SJSA1 (cell line): ENCODE measurements around the gene JAKMIP1. TPM values are rescaled to one million over a fixed set of nuclear protein-coding genes. Genes with fewer than 3 reads are reported as not detected.
"Not testable (repeated sequence)": the region's sequence is repeated elsewhere in the genome, so short reads cannot be mapped to it uniquely, and the experiment has no call there.

ENCODE experiments used
- DNase-seq, 2 experiments: peaks; one replicate each; pipeline ENCODE4 v3.0.0-alpha.2; 2015 to 2020; ENCODE audit warnings: low spot score in 2 of 2, low read depth in 1 of 2
- H3K27ac ChIP-seq: fragments of 250-450 bp; sonication (Bioruptor Pico); 2 replicates; pipeline ENCODE4 v1.5.1; 2020; ENCODE audit warnings: mild to moderate bottlenecking, moderate library complexity
- H3K27me3 ChIP-seq: fragments of 250-450 bp; sonication (Bioruptor Pico); replicated peaks from 2 replicates; pipeline ENCODE4 v1.5.1; 2020; ENCODE audit warnings: mild to moderate bottlenecking, moderate library complexity
- H3K36me3 ChIP-seq: fragments of 250-450 bp; sonication (Bioruptor Pico); 2 replicates; pipeline ENCODE4 v1.5.1; 2020; ENCODE audit warnings: mild to moderate bottlenecking
- H3K4me1 ChIP-seq: fragments of 250-450 bp; sonication (Bioruptor Pico); replicated peaks from 2 replicates; pipeline ENCODE4 v1.6.1; 2021; ENCODE audit warnings: mild to moderate bottlenecking
- H3K4me3 ChIP-seq: fragments of 250-450 bp; sonication (Bioruptor Pico); 2 replicates; pipeline ENCODE4 v1.5.1; 2020; ENCODE audit warnings: mild to moderate bottlenecking
- H3K9me3 ChIP-seq: fragments of 250-450 bp; sonication (Bioruptor Pico); replicated peaks from 2 replicates; pipeline ENCODE4 v1.5.1; 2020; ENCODE audit warnings: mild to moderate bottlenecking
- total RNA-seq: library from RNA; depleted of rRNA; stranded (reverse); fragments of >200 nt; shearing (Covaris generic); gene quantifications from 2 replicates; pipeline ENCODE4 v1.2.3, GENCODE V29; 2014

JAKMIP1 gene
- total RNA-seq, 1 experiment from 2014 or later: not detected

DNA sequence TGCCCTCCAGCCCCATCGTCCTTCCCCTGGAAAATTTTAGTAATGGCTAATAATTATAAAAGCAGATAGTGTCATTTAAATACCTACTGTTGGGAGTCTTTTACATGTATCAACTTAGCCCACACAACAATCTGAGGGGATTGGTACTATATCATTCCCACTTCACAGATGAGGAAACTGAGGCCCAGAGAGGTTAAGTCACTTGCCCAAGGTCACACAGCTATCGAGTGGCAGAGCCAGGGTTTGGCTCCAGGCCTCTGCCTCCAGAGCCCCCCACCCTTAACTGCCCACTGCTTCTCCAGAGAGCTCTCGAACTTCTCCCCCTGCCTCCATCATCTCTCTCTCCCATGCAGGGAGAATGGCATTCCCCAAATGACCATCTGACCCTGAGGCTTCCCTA is 189.6 kb downstream of the JAKMIP1 start:
- DNase-seq: no peak
- H3K27me3 ChIP-seq: no peaks in the 10 kb centered on the region
- no peak overlapping the region for H3K27ac ChIP-seq
- no peaks in the 10 kb centered on the region for H3K9me3 ChIP-seq
- H3K4me1 ChIP-seq: no peaks in the 10 kb centered on the region
- no peak overlapping the region for H3K4me3 ChIP-seq
- no peaks in the 10 kb centered on the region for H3K36me3 ChIP-seq

DNA sequence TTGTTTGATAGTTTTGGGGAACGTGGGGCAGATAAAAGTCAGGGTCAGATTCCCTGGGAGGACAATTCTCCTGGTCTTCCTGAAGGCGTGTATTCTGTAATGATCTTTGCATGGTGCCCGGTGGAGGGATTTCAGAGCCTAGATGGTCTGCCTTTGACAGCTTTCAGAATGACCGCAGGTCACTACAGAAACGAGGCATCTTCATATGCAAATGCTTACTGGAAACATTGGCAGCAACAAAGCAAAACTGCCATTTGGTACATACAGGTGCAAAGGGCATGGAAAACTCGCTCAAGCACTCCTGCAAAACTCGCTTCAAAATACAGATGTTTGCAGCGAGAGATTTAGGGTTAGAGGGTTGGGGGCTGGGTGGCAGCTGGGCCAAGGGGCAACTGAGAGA is 190.9 kb downstream of the JAKMIP1 start:
- Histone ChIP-seq H3K27ac (no peak overlapping the region), H3K9me3 (no peaks in the 10 kb centered on the region), H3K4me1 (no peaks in the 10 kb centered on the region), H3K36me3 (no peaks in the 10 kb centered on the region), H3K27me3 (no peaks in the 10 kb centered on the region), H3K4me3 (no peak overlapping the region)
- no peak for DNase-seq

DNA sequence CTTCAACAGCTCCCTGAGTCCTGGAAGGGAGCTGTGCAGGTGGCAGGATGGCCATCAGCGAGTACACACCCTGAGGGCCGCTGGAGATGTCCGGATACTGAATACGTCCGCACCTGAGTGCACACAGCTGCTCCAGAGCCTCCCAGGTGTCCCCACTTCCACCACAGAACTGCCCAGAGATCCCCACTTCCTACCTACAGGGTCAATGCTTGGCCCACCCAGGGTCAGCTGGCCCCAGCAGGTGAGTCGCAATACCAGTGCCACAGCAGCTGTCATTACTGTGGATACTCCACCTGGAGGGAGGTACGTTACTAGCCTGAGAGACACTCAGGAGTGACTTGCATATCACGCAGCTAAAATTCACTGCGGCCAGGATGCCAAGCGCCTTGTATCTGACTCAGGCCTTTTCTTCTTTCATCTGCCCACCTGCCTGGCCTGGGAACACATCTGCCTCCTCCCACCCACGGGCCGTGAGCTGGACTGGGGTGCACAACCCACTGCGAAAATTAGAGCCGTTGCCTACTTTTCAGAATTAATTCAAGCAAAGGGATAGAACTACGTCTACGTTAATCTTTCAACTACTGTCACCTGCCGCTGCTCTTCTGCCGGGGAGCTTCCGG is 191.5 kb downstream of the JAKMIP1 start:
- Histone ChIP-seq H3K9me3 (no peaks in the 10 kb centered on the region), H3K4me1 (no peaks in the 10 kb centered on the region), H3K27ac (no peak overlapping the region), H3K4me3 (no peak overlapping the region), H3K36me3 (no peaks in the 10 kb centered on the region), H3K27me3 (no peaks in the 10 kb centered on the region)
- DNase-seq: no peak

DNA sequence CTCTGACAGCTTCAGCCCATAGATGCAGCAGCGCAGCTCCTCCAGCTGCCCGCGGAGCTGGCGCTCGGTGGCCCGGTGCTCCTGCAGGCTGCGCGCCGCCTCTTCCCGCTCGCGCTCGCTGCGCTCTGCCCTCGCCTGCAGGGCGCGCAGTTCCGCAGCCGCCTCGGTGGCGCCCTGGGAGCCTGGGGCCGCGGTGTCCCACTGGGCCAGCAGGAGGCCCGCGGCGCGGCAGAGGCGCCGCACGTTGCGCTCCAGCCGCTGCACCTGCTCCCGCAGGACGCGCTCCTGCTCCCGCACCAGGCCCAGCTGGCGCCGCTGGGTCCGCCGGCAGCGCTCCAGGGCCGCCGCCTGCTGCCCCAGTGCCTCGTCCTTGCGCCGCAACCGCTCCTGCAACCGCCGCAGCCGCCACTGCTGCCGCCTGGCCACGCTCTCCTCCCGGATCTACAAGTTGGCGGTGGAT is 192.2 kb downstream of the JAKMIP1 start:
- Histone ChIP-seq H3K9me3 (no peaks in the 10 kb centered on the region), H3K36me3 (no peaks in the 10 kb centered on the region), H3K27me3 (no peaks in the 10 kb centered on the region), H3K4me1 (no peaks in the 10 kb centered on the region), H3K27ac (no peak overlapping the region), H3K4me3 (no peak overlapping the region)
- DNase-seq: no peak

DNA sequence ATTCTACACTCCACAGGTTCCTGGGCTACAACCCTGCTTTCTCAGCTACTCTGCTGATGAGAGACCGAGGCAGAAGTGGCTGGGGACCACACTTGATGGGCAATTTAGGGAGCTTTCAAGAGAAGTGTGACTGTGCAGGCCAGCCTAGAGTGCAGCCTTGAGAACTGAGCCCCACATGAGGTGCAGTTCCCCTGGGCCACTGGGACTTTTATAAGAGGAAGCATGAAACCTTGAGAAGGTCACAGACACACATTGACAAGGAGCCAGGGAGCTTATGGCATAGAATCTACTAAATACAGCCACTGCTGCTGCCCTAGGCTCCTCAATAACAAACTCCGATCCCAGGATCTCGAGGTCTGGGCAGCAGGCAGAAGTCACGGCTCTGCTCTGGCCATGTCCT is 195.2 kb downstream of the JAKMIP1 start:
- Histone ChIP-seq H3K9me3 (no peaks in the 10 kb centered on the region), H3K4me1 (no peaks in the 10 kb centered on the region), H3K4me3 (no peak overlapping the region), H3K27ac (no peak overlapping the region), H3K36me3 (no peaks in the 10 kb centered on the region), H3K27me3 (no peaks in the 10 kb centered on the region)
- no peak for DNase-seq

DNA sequence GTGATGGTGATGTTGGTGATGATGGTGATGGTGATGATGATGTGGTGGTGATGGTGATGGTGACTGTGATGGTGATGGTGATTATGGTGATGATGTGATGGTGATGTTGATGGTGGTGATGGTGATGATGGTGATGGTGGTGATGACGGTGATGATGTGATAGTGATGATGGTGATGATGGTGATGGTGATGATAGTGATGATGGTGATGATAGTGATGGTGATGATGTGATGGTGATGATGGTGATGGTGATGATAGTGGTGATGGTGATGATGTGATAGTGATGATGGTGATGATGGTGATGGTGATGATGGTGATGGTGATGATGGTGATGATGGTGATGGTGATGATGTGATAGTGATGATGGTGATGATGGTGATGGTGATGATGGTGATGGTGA is 196.9 kb downstream of the JAKMIP1 start:
- not testable (repeated sequence) for H3K4me1 ChIP-seq, DNase-seq, H3K9me3 ChIP-seq, H3K27ac ChIP-seq, H3K27me3 ChIP-seq, H3K4me3 ChIP-seq, H3K36me3 ChIP-seq

DNA sequence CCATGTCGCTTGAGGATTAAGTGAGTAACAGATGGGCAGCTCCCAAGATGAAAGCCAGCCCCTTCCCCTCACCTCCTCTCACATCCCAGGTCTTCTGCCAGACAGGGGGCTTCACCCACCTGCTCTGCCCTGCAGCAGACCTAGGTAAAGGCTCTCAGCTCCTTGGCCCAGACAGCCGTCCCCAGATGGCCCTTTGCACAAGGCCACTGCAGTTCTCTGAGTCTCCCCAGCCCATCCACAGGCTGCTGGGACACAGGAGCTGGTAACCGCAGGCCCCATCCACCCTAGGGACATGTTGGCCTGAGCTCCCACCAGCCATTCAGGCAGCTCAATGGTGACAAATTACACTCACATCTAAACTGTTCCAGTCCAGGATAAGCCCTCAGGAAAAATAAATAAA is 197.4 kb downstream of the JAKMIP1 start:
- no peak for DNase-seq
- H3K27ac ChIP-seq: no peak overlapping the region
- no peak overlapping the region for H3K4me3 ChIP-seq
- H3K4me1 ChIP-seq: no peaks in the 10 kb centered on the region
- no peaks in the 10 kb centered on the region for H3K27me3 ChIP-seq
- no peaks in the 10 kb centered on the region for H3K36me3 ChIP-seq
- H3K9me3 ChIP-seq: no peaks in the 10 kb centered on the region

DNA sequence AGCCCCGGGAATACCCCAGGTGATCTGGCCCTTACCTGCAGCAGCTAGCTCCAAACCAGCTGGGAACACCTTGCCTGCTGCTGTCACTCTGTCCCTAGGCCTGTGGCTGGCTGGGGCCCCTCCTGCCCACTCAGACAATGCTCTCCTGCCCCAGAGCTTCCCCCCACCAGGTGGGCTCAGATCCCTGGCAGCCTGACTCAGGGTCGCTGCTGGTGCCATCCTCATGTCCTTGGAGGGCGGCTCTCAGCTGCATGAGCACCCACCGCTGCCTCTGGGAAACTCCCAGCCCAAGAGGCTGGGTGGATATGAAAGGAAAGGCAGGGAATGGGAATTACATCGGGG is 197.9 kb downstream of the JAKMIP1 start:
- Histone ChIP-seq H3K27me3 (no peaks in the 10 kb centered on the region), H3K9me3 (no peaks in the 10 kb centered on the region), H3K27ac (no peak overlapping the region), H3K4me1 (no peaks in the 10 kb centered on the region), H3K36me3 (no peaks in the 10 kb centered on the region), H3K4me3 (no peak overlapping the region)
- no peak for DNase-seq

DNA sequence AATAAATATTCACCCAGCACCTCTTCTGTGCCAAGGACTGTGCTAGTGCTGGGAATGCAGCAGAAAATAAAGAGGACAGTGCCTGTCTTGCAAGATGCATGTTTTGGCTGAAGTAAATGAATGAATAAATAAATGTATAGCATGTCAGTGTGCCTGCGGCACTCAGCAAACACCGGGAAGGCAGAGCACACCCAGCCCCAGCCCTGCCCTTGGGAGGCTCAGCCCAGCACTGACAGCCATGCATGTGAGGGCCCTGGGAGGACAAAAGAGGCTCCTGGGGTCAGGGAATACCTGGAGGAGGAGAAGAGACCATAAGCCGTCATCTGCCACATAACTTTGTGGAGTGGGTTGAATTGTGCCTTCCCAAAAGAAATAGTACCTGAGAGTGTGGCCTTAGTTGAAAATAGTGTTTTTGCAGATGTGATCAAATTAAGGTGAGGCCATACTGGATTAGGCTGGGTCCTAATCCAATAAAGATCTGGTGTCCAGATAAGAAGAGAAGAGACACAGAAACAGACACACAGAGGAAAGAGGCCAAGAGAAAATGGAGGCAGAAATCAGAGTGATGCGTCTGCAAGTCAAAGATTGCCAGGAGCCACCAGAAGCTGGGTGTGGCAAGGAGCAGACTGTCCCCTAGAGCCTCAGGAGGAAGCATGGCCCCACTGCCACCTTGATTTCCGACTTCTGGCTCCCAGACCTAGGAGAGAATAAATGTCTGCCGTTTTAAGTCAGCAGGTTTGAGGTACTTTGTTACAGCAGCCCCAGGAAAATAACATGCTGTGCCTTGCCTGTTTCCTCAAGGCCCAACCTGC is 198.5 kb downstream of the JAKMIP1 start:
- no peaks in the 10 kb centered on the region for H3K4me1 ChIP-seq
- H3K4me3 ChIP-seq: no peak overlapping the region
- no peak for DNase-seq
- no peak overlapping the region for H3K27ac ChIP-seq
- H3K27me3 ChIP-seq: no peaks in the 10 kb centered on the region
- no peaks in the 10 kb centered on the region for H3K36me3 ChIP-seq
- H3K9me3 ChIP-seq: no peaks in the 10 kb centered on the region

DNA sequence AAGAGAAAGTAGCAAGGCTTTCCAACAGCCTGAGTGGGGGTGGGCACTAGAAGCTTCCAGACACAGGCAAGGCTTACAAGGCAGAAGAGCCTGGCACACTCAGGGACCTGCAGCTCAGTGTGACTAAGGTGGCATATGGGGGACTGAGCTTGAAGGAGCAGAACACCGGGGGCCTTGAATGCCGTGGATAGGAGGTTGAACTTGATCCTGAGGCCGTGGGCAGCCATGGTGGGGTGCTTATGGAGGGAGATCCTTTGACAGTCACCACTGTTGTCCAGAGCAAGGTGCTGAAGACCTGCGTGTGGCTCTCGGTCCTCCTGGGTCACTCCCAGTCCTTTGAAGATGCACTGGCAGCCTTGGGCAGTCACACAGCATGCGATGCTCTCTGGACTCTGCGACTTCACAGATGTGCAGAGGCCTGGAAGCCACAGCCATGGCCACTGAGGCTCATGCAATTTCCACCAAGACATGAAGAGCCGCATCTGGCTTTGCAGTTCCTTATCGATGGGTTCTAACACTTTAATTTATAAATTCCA is 200.5 kb downstream of the JAKMIP1 start:
- DNase-seq: no peak
- no peaks in the 10 kb centered on the region for H3K4me1 ChIP-seq
- no peaks in the 10 kb centered on the region for H3K27me3 ChIP-seq
- H3K27ac ChIP-seq: no peak overlapping the region
- no peaks in the 10 kb centered on the region for H3K36me3 ChIP-seq
- no peaks in the 10 kb centered on the region for H3K9me3 ChIP-seq
- H3K4me3 ChIP-seq: no peak overlapping the region

DNA sequence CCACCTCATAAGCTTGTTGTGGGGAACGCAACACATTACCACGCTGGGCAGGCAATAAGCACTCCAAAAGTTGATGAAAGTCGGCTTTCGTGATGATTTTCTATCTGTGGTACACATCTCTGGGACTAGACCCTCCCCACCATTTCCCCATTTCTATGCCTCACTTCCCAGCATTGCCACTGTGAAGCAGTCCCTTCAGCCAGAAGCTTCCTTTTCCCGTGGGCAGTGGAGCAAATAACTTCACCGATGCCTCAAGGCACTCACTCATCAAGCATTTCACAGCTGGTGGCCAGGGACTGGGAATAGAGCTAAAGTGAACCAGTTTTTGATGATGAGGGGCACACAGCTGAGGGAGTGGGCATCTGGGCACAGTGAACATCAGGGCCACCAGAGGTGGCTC is 201.0 kb downstream of the JAKMIP1 start:
- Histone ChIP-seq H3K4me3 (no peak overlapping the region), H3K4me1 (no peaks in the 10 kb centered on the region), H3K9me3 (no peaks in the 10 kb centered on the region), H3K36me3 (no peaks in the 10 kb centered on the region), H3K27me3 (no peaks in the 10 kb centered on the region), H3K27ac (no peak overlapping the region)
- DNase-seq: no peak

DNA sequence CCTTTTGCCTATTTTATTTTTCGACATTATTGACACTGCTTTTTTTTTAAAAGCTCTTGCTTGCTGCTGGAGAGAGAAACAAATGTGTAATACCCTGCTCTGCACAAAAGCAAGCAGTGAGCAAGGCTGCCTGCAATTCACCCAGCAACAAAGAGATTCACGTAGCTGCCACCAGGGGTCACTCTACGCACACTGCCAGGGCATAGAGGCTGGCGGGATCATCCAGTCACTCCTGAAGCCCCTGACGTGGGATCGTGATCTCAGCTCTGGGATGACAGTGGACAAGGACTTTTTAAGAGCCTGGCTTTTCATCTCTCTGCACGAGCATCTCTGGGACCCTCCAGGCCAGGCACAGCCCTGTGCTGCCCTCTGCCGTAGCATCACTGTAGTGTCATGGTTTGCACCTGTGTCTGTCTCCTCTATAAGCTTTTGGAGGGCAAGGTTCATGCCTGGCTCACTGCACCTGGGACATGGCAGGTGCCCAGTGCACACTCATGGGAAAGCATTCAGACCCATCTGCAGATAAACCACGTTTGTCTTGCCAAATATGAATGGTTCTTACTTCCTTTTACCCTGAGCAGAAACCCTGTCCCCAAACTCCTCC is 201.9 kb downstream of the JAKMIP1 start:
- Histone ChIP-seq H3K36me3 (no peaks in the 10 kb centered on the region), H3K4me1 (no peaks in the 10 kb centered on the region), H3K9me3 (no peaks in the 10 kb centered on the region), H3K27me3 (no peaks in the 10 kb centered on the region), H3K27ac (no peak overlapping the region), H3K4me3 (no peak overlapping the region)
- peak in 1 of 2 experiments; percentile 15 for DNase-seq

DNA sequence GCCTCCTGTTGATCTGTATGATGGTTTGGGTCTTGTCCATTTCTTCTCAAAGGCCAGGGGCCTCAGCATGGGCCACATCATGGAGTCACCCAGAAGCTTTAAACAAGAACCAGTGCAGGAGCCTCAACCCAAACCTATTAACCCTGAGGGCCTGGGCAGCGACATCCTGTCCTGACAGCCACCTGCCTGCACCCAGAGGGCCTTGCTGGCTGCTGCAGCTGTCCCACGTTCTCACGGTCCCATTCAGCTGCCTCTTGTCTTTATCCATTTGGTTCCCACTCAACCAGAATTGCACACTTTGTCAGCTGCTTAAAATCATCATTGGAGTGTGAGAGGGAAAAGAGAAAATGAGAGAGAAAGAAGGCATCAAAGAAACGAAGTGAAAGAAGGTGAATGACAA is 203.7 kb downstream of the JAKMIP1 start:
- Histone ChIP-seq H3K36me3 (no peaks in the 10 kb centered on the region), H3K27me3 (no peaks in the 10 kb centered on the region), H3K9me3 (no peaks in the 10 kb centered on the region), H3K4me1 (no peaks in the 10 kb centered on the region), H3K4me3 (no peak overlapping the region), H3K27ac (no peak overlapping the region)
- DNase-seq: no peak

DNA sequence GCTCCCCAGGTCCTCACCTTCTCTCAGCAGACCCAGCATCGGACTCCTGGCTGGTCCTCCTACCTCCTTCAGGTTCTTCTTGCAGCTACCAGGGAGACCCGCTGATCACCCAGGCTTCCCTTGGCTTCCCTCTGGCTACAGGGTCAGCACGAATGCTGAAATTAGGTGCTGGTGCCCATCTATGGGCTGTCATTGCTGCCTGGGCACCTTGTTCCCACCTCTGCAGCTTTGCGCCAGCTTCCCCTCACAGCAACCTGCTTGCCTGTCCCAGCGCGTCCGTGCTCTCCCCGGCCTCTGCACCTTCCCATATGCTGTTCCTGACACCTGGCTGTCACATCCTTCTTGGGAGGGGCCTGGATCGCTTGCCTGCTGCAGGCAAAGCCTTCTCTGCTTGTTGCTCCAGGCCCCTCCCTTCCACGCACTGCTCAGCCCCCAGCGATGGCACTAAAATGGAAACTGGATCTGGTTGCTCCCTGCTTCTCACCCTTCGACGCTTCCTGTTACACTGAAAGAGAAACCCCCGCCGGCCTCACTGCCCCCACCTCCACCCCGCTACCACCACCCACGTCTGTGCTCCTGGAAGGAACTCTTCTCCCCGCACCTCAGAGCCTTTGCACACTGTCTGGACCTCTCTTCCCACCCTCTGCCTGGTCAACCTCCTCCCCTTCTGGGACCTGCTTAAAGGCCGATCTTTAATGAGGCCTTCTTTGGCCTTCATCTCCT is 204.3 kb downstream of the JAKMIP1 start:
- Histone ChIP-seq H3K27ac (no peak overlapping the region), H3K4me1 (no peaks in the 10 kb centered on the region), H3K9me3 (no peaks in the 10 kb centered on the region), H3K36me3 (no peaks in the 10 kb centered on the region), H3K4me3 (no peak overlapping the region), H3K27me3 (no peaks in the 10 kb centered on the region)
- no peak for DNase-seq
